IPS DF 4.7 (cell line): ENCODE data around the gene CYP4A22.
"Not testable (repeated sequence)": the region's sequence is repeated elsewhere in the genome, so short reads cannot be mapped to it uniquely, and the experiment has no call there.

Source experiments
- DNase-seq: peaks from one replicate; pipeline ENCODE4 v3.0.0-alpha.2; 2013; ENCODE audit warnings: low spot score; ENCODE audit errors: extremely low read depth

Gene CYP4A22

DNA sequence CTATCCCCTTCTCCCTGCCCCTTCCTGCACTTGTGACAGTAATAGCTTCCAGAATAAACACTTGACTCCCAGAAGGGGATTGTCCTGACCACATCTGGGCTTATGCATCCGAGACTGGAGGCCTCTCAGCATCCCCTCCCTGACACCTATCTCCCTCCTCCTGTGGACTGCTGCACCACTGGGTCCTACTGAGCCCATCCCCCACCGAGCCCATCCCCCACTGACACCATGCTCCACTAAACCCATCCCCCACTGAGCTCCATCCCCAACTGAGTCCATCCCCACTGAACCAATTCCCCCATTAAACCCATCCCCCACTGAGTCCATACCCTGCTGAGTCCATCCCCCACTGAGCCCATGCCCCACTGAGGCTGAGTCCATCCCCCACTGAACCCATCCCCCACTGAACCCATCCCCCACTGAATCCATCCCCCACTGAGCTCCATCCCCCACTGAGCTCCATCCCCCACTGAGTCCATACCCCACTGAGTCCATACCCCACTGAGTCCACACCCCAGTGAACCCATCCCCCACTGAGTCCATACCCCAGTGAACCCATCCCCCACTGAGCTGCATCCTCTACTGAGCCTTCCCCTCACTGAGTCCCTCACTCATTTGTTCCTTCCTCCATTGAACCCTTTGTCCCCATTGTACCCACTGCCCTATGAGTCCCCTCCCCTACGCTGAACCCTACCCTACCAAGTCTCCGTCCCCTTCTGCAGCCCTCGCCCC, 47.0 kb downstream of the CYP4A22 start:
- DNase-seq: no peak

DNA sequence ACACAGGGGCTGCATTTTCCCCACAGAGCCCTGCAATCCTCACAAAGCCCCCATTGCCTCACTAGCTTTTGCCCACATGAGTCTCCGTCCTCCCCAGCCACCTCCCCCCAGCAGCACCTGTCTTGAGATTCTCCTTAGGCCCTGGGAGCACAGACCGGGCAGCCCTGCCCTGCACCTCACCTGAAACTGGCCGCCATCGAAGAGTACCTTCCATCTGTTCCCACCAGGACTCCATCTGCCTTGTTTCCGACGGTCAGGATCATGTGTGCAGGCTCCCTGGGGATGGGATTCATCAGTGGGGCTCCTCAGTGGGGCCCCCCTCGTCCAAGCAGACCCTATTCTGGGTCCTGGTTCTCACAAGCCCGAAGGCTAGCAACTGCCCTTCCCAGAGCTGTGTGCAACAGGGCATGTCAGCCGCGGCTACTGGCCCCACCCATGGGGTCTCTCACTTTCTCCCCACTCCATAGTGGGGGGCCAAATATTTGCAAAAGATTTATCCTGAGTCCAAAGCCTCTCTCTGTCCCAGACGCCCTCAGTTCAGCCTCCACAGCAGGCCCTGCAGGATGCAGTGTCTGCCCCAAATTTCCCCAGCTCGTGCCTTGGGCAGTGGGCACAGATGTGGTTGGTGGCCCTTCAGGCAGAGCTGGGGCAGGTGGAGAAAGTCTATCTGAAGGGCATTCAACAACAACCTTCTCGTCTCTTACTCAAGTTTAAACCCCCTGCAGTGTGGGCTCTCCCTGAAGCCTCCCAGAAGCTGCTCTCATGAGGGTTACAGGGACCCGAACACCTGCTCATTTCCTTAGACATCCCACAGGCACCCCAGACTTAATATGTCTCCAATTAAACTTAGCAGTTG, 47.8 kb downstream of the CYP4A22 start:
- no peak for DNase-seq

DNA sequence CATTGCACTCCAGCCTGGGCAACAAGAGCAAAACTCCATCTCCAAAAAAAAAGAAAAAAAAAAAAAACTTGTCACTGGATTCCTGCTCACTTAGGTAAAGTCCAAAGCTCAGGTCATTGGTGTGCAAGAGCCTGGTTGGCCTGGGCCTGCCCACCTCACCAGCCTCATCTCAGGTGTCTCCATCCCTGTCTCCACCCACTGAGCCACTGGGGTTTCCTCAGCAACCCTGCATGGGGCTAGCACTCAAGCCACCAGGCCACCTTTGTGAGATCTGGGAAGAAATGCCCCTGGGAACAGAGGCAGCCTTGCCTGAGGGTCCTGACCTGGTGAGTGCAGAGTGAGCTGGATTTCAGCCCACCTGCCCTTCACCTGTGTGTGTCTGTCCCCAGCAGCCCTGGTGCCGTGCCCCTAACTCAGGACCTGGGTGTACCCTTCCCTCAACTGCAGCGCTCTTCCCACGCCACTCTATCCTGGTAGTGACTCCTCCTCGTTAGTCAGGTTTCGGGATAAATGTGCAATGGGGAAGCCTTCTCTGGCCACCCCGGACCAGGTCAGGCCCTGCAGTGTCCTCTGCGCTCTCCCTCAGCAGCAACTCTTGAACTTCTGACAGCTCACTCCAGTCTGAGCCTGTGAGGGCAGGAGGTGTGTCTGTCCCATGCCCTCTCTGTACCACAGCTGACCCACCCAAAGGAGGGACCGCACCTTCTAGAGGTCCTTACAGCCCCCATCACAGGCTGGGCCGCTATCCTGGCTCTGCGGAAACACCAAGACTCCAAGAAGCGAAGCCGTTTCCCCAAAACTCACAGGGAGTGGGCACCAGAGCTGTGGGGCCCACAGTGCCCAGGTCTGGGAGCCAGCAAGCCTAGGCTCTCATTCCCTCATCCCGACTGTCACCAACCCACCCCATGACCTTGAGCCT, 49.3 kb downstream of the CYP4A22 start:
- DNase-seq: no peak

DNA sequence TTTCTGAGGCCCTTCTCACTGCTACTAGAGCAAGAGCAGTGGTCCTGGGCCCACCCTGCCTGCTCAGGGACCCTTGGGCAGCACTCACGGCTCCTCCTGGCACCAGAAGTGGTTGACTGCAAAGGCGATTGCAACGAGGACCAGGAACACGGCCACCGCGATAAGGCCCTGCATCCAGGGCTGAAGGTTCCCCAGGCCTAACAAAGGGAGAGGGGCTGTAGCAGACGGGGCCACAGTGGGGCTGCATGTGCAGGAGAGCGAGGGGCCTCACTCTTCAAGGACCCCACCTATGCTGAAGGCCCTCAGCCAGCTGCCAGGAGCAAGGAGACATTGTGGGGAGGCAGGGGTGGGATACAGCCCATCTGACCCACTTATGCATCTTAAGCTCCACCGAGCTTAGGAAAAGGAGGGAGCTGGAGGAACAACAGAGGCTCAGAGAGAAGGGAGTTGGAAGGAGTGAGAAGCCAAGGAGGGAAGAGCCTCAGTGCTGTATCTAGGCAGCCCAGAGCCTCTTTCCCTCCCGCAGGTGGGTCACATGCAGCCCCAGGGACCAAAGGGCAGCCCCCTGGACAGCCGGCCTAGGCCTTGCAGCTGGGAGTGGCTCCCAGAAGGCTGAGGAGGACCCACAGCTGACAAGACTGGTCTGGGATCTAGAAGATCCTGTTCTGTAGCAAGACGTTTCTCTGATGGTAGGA, 50.1 kb downstream of the CYP4A22 start:
- DNase-seq: no peak

DNA sequence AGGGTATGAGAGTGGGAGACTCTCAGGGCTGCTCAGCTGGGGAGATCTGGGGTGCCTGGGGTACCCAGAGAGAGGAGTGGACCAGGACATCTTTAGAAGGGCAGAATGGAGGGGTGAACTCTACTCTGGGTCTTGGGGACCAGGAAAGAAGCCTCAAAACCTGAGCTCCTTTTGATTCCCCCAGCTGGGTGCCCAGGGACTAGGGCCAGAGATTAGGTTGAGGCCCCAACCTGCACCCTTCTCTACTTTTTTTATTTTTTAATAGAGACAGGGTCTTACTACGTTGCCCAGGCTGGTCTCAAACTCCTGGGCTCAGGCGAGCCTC, 50.6 kb downstream of the CYP4A22 start:
- no peak for DNase-seq

DNA sequence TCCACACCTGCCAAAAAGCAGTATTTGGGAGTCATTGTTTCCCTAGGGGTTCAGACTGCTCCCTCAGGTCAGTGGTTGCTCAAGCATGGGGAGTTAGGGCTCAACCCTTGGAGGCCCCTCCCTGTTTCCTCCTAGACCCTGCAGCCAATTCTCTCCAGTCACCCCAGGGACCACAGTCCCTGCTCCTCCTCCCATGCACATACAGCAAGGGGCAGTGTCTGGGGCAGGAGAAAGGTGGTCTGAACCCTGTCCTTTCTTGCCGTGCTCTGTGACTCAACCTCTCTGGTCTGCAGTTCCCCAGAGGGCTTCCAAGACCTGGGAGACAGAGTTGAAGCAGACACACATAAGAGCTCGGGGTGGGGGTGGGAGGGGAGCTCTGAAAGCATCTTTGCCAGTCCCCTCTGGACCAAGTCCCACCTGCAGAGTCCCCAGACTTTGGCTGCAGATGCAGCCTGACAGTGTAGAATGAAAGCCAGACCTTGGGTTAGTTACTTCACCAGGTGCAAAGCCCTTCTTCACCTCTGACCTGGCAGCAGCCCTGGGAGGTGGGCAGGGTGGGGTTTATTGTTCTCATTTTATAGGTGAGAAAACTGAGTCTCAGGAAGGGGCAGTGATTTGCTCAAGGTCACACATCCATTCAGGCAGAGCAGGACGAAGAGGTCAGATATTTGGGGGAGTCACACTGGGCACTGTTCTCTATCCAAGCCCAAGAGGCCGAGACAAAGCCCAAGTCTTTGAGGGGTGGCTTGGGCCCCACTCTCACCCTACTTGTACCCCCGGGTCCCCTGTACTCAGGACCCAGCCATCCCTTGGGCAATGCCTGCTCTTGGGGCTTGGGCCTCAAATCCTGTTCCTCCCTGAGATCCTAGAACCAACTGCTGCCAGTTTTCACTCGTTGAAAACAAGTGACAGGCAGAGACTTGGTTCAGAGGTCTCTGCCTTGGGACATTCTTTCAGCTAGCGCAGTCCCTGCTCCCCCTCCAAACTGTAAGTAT, 51.8 kb downstream of the CYP4A22 start:
- DNase-seq: no peak

DNA sequence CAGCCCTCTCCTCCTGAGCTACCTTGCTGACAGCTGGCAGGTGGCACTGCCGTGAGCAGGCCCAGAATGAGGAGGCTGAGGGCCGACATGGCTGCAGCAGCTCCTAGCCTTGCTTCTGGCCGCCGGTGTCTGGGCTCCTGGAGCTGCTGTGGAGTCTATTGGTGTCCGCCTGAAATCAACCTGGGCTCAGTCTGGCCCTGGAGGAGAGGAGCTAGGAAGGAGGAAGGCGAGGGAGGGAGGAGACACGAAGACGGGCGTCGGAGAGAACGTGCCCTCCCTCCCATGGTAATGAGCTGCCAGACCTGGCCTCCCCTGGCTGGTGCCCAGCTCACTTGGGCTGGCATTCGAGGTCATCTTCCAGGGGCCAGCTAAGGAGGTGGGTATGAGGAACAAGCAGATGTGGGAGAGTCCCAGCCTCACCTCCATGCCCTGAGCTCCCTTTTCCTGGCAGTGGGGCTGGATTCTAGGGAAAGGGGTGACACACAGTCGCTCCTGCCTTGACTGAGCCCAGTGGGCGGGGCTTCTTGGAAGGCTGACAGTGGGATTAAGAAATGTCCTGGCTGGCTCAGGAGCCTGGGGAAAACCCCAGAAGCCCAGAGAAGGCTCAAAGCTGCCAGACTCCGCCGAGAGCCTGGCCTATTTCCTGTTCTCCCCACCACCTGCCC, 52.7 kb downstream of the CYP4A22 start, which contains the start of gene PDZK1IP1:
Gene PDZK1IP1 (minus strand): TSS at position 193 of the 665 bp plus-strand sequence. CDS start 104 bp downstream, at position 89.
- no peak for DNase-seq

DNA sequence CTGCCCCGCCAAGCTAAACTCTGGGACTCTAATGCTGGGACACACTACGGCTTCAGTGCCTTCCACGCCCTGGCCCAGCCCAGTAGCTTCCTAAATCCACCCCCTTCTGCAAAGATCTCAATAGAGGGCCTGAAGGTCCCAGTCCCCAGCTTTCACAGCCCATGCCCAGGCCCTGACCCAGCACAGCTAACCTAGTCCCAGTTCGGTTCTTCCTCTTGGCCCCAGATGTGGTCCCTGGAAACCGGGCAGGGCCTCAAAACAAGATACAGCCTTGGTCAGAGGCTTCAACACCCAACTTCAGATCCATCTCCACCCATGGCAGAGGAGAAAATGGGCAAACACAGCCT, 53.2 kb downstream of the CYP4A22 start:
- no peak for DNase-seq

DNA sequence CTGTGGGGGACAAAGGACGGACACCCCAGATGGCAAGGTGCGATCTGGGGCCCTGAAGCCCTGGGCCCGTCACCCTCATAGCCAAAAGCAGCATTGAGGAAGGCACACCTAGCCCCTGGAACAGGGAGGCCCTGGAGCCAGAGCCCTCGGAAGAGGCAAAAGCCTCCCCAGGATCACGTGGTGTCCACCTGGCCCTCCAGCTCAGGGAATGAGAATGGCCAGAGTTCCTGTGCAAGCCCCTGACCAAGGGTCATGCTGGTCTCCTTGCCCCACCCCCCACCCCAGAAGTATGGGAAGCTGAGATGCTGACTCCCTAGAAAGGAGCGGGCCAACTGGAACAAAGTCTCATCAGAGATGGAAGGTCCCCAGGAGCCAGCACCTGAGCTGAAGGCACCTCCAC, 53.6 kb downstream of the CYP4A22 start:
- no peak for DNase-seq

DNA sequence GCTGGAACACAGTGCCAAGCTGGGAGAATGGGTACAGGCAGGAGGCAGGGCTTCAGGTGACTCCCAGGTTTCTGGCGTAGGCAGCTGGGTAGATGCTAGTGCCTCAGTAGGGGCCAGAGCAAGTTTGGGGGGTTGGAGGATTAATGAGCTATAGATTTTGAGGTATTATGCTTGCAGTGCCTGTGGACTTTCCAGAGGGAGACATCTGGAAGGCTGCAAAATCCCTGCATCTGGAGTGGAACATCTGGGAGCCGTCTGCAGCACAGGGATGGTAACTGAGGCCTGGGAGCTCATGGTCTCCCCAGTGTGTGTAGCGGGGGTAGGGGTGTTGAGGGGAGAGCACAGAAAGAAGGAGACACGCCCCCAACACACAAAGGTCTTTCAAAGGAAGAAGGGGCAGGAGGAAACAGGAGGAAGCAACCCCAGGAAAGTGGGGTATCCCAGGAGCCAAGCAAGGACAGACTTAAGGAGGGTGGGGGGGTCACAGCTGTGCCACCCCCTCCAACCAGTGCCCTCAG, 54.8 kb downstream of the CYP4A22 start:
- no peak for DNase-seq

DNA sequence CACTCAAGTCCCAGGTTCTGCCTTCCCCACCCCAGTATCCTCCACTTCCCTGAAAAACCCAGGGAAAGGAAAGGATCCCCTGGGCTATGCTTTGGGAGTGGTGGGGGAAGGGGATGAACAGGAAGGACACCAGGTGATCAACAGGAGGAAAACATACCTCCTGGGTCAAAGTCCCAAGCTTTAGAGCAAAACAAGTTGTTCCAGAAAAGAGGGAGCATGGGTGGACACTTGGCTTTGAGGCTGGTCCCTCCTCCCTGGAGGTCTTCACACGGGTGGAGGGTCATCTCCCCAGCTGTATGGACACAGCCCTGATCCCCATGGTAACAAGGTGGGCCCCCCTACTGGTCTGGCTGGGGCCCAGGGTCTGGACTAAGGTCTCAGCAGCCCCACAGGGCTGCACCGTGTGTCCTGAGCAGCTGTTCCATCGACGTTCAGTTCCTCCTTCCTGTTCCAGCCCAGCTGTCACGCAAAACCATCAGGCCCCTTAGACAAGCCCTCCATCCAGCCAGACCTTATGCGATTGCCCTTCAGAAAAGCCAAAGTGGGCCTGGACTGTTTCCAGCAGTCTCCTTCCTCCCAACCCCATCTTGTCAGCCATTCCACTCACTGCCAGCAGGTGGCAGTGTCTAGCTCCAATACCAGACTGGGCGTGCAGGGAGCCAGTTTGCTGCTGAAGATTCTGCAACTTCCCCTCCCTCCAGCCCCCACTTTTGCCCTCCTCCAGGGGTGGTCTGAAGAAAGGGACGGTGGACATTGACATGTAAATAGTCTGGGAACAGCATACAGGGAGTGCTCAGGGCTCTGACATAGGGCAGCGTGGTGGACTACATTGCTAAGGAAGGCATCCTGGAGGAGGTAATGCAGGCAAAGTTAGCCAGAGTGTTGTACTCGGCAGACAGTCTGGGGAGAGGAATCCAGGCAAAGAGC, 55.5 kb downstream of the CYP4A22 start:
- DNase-seq: peak; percentile 82

DNA sequence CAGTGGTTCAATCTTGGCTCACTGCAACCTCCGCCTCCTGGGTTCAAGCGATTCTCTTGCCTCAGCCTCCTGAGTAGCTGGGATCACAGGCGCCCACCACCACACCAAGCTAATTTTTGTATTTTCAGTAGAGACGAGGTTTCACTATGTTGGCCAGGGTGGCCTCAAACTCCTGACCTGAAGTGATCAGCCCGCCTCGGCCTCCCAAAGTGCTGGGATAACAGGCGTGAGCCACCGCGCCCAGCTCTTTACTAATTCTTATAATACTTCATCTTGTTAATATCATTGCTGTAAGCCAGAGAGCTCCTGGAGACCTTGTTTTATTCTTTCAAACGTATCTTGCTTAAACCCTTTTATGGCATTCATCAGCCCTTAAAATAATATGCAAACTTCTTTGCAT, 56.3 kb downstream of the CYP4A22 start:
- not testable (repeated sequence) for DNase-seq

DNA sequence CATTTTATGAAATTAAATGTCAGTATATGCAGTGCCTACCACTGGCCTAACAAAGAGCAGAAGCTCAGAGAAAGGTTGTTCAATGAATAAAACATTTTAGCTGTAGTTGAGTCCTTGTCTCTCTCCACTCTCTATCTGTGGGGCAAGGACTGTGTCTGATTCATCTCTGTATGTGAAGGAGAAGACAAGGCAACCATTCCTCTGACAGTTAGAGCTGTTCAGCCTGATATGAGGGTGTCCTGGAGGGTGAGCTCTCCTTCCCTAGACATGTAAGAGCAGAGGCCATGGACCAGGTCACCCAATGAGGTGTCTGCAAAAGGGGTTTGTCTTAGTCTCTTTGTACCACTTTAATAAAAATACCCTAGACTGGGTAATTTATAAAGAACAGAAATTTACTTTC, 57.1 kb downstream of the CYP4A22 start:
- DNase-seq: no peak

DNA sequence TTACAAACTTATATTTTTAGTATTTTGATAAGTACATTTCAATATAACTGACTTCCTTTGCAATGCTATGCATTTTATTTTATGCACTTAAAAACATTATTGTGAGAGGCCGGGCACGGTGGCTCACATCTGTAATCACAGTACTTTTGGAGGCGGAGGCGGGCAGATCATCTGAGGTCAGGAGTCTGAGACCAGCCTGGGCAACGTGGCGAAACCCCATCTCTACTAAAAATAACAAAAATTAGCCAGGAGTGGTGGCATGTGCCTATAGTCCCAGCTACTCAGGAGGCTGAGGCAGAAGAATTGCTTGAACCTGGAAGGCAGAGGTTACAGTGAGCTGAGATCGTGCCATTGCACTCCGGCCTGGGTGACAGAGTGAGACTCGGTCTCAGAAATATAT, 58.7 kb downstream of the CYP4A22 start:
- DNase-seq: not testable (repeated sequence)

DNA sequence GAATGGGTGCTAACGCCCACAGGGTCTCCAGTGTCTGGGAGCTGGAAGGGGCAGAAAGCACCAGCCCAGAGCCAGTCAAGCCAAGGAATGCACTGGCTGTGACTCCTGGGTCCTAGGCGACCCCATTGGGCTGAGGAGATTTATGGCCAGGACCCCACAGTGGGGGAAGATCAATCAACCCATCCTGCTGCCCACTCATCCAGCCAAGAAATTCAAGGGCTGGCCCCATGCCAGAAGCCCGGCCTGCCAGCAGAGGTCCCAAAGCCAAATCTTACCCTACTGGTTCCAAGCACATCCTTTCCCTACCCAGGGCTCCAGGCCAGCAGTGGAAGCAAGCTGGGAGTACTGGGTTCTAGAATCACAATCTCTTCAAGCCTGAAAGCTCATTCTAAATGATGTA, 59.4 kb downstream of the CYP4A22 start:
- no peak for DNase-seq

DNA sequence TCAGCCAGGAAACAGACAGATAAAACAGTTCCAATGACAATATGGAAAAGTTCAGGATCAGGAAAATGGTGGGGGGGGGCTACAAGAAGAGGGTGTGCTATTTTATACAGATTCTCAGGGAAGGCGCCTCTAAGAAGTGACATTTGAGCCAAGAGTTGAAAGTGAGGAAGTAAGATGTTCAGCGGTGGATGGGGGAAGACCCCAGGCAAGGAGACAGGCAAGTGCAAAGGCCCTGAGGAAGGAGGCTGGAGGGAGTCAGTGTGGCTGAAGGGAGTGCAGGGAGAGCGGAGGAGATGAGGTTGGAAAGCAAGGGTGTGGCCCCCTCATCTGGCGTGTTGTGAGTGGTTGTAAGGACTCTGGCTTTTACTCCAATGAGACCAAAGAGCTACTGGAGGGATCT, 61.0 kb downstream of the CYP4A22 start:
- DNase-seq: no peak
